A549 treated with Hydrocortisone at 1 μM for 4 hours (cell line): ENCODE data around the gene EXOC8. TPM values are rescaled to one million over a fixed set of nuclear protein-coding genes. Genes with fewer than 3 reads are reported as not detected.

Experiments used
- total RNA-seq: library from RNA; stranded (reverse); fragments of 200-300 nt; extraction: Qiagen RNA extraction; gene quantifications from 5 replicates; pipeline ENCODE4 v1.2.3, GENCODE V29; 2022

Gene EXOC8
- 8.0 to 11.4 TPM (median 8.7 TPM) in 5 replicates for total RNA-seq

GRCh38 chr1:231337472-231338269, at the start of gene EXOC8:
Gene EXOC8 (minus strand): TSS chr1:231337852. CDS start chr1:231337745, 107 bp downstream.

GRCh38 chr1:231338270-231339128, 847 bp upstream of the EXOC8 start, which contains the start of gene SPRTN:
Gene SPRTN (plus strand): TSS chr1:231338293. CDS start chr1:231338384, 91 bp downstream.

Other genes starting within 250 kb of the EXOC8 start
- gene TRIM67, start 175.8 kb downstream of the EXOC8 start, total RNA-seq = 0.13 to 0.30 TPM (median 0.16 TPM) in 5 replicates
- gene GNPAT, start 96.6 kb downstream of the EXOC8 start, total RNA-seq = 35.6 to 41.2 TPM (median 37.0 TPM) in 5 replicates
- 12.2 to 15.7 TPM (median 14.0 TPM) in 5 replicates for gene SPRTN, start 441 bp upstream of the EXOC8 start, total RNA-seq
- gene EGLN1, start 84.4 kb upstream of the EXOC8 start, total RNA-seq = 53.0 to 77.4 TPM (median 61.8 TPM) in 5 replicates
- 35.1 to 66.7 TPM (median 40.2 TPM) in 5 replicates for gene TSNAX, start 190.8 kb upstream of the EXOC8 start, total RNA-seq